ENCODE data around the gene PLEKHA3.
"Not testable (repeated sequence)": the region's sequence is repeated elsewhere in the genome, so short reads cannot be mapped to it uniquely, and the experiment has no call there.

Gene PLEKHA3

GRCh38 chr2:178479275-178479616 lies 1.0 kb upstream of the PLEKHA3 start:
- DNase-seq = no peak

GRCh38 chr2:178479758-178480226 lies 465 bp upstream of the PLEKHA3 start:
- DNase-seq = no peak

- no peak for DNase-seq
Measured at GRCh38 chr2:178482437-178482836, 2.2 kb downstream of the PLEKHA3 start.

DNA sequence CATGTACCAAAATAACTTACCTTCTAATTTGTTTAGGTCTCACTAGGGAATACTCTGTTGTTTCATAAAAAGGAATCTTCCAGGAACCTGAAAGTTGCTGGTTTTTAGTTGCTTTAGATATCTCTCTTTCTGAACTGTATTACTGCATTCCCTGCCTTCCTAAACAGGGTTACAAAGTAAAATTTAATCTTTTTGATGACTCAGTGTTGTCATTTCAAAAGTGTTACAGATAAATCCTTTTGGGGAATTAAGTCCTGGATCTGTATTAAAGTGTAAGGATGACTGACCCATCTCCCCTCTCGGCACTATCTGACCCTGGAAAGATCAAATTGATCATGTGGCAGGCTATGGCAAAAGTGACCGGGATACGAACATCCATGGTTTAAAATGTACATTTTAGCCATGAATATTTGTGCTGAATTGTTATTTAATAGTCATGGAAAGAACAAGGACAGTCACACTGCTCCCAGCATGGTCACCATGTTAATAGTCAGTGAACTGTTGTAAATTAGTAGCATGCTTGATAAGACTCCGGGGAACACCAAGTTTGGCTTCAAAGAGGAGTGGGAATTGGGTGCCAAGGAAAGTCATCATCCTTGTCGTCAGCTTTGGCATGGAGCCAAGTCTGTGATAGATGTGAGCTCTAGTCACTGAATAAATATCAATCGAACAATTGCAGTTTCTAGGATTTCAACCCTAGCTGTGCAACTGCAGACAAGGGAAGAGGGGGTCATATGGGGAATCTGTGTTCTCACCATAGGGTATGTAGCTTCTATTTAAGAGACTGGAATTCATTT lies 4.2 kb downstream of the PLEKHA3 start:
- no peak for DNase-seq

GRCh38 chr2:178485356-178485755 lies 5.1 kb downstream of the PLEKHA3 start:
- no peak for DNase-seq

DNA sequence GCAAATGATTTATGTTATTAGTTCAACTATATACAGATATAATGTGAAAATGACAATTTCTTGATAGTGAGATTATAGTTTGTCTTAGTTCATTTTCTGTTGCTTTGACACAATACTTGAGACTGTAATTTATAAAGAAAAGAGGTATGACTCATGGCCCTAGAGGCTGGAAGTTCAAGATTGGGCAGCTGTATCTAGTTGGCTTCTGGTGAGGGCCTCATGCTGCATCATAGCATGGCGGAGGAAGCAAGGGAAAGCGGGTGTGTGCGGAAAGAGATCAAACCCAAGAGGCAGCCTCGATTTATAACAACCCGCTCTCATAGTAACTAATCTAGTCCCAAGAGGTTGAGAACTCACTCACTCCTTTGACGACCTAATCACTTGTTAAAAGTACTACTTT lies 11.4 kb downstream of the PLEKHA3 start:
- DNase-seq = no peak

- no peak for DNase-seq
Measured at GRCh38 chr2:178496049-178496448, 15.8 kb downstream of the PLEKHA3 start.

GRCh38 chr2:178498137-178498536 lies 17.9 kb downstream of the PLEKHA3 start:
- no peak for DNase-seq

DNA sequence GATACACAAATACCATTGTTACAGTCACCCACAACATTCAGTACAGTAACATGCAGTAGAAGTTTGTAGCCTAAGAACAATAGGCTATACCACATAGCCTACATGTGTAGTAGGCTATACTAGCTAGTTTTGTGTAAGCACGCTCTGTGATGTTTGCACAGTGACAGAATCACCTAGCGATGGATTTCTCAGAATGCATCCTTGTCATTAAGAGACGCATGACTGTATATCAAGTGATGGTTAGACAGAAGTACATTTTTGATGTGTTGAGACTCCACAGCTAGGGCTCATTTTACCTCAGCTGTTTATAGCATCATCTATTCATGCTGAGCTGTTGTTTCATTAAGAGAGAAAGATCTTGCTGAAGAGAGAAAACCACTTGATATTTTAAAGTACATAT lies 19.4 kb downstream of the PLEKHA3 start:
- no peak for DNase-seq

DNA sequence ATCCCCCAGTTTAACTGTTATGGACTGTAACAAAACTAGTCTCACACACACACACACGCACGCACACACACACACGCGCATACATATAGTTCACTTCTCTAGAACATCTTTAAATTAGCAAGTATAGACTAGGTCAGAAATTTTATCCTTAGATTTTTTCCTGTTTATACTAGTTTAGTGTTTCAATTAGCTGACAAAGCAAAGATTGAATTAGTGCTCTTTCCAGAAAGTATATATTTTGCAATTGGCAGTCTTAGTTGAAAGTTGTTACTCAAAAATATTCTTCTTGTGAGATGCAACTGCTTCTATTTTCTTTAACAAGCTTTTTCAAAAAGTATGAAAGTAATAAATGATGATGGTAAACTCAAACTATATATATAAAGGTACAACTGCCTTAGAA lies 22.5 kb downstream of the PLEKHA3 start:
- DNase-seq = no peak

- no peak for DNase-seq
Measured at GRCh38 chr2:178506101-178506500, 25.8 kb downstream of the PLEKHA3 start.

DNA sequence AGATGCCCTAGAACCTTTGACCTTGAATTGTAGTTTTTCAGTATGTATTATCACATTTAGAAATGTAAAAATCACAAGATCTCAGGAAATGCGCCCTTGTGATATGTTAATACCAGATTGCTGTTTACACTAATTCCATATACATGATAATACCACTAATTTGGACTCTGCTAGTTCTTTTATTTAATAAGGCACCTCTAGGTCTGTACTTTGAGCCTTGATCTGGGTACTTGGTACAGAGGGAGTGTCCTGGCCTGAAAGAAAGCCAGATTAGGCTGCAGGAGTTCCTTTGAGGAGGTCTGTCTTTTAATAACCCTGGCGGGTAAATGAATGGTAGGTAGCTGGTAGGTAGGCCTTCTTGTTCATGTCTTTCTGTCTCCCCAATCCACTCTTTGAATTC lies 26.3 kb downstream of the PLEKHA3 start:
- DNase-seq = no peak

- DNase-seq = no peak
Measured at GRCh38 chr2:178506949-178507348, 26.7 kb downstream of the PLEKHA3 start.

DNA sequence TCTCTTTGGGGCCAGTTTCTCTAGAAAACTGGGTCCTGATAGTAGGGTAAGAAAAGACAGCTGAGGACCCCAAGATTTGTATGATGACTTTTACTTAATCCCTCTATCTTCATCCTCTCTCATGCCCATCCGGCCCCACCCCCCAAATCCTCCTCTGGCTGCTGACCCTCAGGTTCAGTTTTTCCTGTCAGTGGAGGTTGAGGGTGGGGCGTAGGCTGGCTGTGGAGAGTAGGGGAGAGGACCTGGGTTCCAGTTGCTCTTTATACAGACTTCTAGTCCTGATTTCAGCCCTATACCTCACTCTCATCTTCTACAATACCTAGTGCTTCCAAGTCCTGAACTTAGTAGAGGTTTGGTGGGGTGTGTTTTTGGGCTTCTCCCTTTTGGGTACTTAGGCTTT lies 28.4 kb downstream of the PLEKHA3 start:
- DNase-seq = no peak

DNA sequence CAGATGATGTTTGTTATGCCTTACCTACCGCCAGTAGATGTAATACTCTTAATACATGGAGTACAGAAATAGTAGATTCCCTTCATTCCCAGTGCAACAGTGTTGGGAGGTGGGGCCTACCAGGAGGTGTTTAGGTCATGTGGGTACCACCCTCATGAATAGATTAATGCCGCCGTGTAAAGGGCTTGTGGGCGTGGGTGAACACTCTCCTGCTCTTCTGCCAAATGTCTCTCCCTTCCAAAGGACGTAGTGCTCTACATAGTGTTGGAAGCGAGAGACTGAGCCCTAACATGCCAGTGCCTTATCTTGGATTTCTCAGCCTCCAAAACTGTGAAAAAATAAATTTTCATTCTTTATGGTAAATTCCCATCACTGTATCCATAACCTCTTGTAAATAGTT lies 30.1 kb downstream of the PLEKHA3 start:
- DNase-seq = no peak

DNA sequence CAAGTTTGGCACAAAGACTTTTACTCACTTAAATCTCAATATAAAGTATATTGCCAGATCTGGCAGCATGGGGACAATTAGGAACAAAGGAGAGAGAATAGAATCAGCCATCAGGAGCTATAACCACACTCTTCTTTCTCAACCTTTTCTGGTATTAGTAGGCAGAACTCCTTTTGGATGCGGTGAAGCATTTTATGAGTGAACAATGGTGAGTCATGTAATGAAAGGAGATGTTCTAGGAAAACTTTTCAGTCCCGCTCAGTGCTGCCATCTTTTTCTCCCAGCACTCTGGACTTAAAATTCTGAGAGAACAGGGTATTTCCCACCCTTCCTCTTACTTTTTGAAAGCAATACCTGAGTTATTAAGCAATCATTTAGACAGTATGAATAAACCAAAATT lies 32.2 kb downstream of the PLEKHA3 start:
- DNase-seq = no peak

DNA sequence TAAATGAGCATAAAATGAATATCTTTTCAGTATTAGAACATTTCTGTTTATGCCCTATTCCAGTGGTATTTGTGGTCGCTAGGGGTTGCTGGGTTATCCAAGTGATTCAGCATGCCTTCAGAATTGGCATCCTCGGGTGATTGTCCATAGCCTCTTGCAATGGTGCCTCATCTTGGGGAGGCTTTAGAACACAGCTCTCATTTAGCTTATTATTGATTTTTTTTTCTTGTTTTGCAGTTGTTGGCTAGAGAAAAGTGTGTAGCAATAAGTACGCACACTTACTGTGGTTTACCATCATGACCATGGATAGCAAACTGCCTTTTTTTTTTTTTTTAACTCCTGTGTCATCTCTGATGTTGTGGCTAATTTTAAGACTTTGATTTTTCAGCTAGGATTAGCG lies 33.6 kb downstream of the PLEKHA3 start:
- DNase-seq = no peak

- no peak for DNase-seq
Measured at GRCh38 chr2:178514664-178515063, 34.4 kb downstream of the PLEKHA3 start.

GRCh38 chr2:178517496-178517895 lies 37.2 kb downstream of the PLEKHA3 start:
- DNase-seq = no peak

GRCh38 chr2:178521304-178522150 lies 41.3 kb downstream of the PLEKHA3 start:
- no peak for DNase-seq

GRCh38 chr2:178522950-178523595 lies 42.8 kb downstream of the PLEKHA3 start:
- peak; percentile 70 for DNase-seq

DNA sequence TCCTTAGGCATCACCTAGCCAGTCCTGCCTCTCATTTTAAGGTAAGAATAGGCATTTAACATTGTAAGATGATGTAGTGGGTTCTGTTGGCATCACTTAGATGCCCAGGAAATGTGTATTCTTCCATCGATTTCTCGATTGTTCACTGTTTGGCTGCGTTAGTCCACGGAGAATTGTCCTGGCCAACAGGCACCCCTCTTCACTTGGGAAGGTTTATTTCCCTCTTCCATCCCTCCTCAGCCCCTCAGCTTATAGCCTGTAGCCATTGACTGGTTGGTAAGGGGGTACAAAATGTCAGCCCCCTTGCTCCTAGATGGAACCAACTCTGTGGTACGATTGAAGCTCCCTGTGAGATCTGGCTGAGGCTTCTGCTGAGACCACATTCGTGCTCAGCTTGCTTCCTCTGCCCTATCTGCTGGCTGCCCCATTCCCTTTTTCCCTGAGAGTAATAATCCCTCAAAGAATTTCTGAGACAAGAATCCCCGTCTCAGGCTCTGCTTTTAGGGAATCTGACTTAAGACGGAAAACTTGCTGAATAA lies 43.4 kb downstream of the PLEKHA3 start:
- no peak for DNase-seq

DNA sequence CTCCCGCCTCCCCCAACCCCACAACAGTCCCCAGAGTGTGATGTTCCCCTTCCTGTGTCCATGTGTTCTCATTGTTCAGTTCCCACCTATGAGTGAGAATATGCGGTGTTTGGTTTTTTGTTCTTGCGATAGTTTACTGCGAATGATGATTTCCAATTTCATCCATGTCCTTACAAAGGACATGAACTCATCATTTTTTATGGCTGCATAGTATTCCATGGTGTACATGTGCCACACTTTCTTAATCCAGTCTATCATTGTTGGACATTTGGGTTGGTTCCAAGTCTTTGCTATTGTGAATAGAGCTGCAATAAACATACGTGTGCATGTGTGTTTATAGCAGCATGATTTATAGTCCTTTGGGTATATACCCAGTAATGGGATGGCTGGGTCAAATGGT lies 44.8 kb downstream of the PLEKHA3 start:
- DNase-seq = not testable (repeated sequence)

Measured in T-helper 9 cell (primary cell).